K562 (cell line): ENCODE measurements around the gene COL1A1. TPM values are rescaled to one million over a fixed set of nuclear protein-coding genes. Genes with fewer than 3 reads are reported as not detected.

Experiments used
- ATAC-seq: fragments of 200-7000 bp; cut with Tn5 transposase; 3 replicates; pipeline ENCODE4 v1.9.1; 2020; ENCODE audit warnings: moderate library complexity
- BruUV-seq: library from RNA; stranded (reverse); fragments of 400-500 nt; replicated peaks from 2 replicates; lab custom pipeline; 2021; lab: Mats Ljungman, UMichigan
- CTCF ChIA-PET: fragments of 300-600 bp; formaldehyde crosslinking; extraction: SDS; loops from one replicate; lab custom pipeline; 2021; ENCODE audit warnings: low intra/inter-chr PET ratio; lab: Yijun Ruan, JAX
- POLR2A ChIA-PET: fragments of 300-600, 350-650 bp; sonication (Branson Sonifier 250); formaldehyde crosslinking; extraction: SDS; loops from one replicate; lab custom pipeline; 2021; ENCODE audit warnings: antibody characterized with exemption, inconsistent platforms; lab: Yijun Ruan, JAX
- DNase-seq, 4 experiments: peaks; one replicate each; pipeline versions ENCODE4 v3.0.0 to v3.0.0-alpha.2; 2011 to 2018; ENCODE audit warnings: low spot score in 3 of 4, mixed read lengths in 3 of 4; ENCODE audit errors: extremely low read depth in 1 of 4
- FAIRE-seq: peaks from 2 replicates; lab custom pipeline; 2011; peaks lifted over from hg19 to GRCh38; lab: Jason Lieb, UNC
- H2AFZ ChIP-seq: 2 replicates; pipeline ENCODE4 v1.6.0; 2011; ENCODE audit warnings: low read depth, low read length, control low read depth, inconsistent platforms
- H3K27ac ChIP-seq: fragments of 200-600 bp; 3 replicates; pipeline ENCODE4 v1.8.0; 2011; ENCODE audit warnings: low read depth, mild to moderate bottlenecking, control low read depth, inconsistent platforms, low read length, moderate library complexity, mixed read lengths; ENCODE audit errors: extremely low read depth
- H3K27me3 ChIP-seq, 2 experiments: fragments of 300-600 bp in 1 of 2; 2 replicates in 1 of 2; 3 replicates in 1 of 2; pipeline versions ENCODE4 v1.6.0 to v1.8.0; 2011; ENCODE audit warnings: inconsistent platforms in 2 of 2, low read length in 2 of 2, mild to moderate bottlenecking in 1 of 2, mixed read lengths in 1 of 2, moderate library complexity in 1 of 2; ENCODE audit not compliant: control insufficient read depth in 2 of 2, insufficient read depth in 2 of 2
- H3K36me3 ChIP-seq: fragments of 300-600 bp; 3 replicates; pipeline ENCODE4 v1.8.0; 2011; ENCODE audit warnings: mild to moderate bottlenecking, low read length, inconsistent platforms; ENCODE audit not compliant: control insufficient read depth, insufficient read depth
- H3K4me1 ChIP-seq, 2 experiments: fragments of 200-600 bp in 1 of 2; replicated peaks in 1 of 2; 2 replicates in 1 of 2; 3 replicates in 1 of 2; pipeline versions ENCODE4 v1.5.1 to v1.8.0; 2011; ENCODE audit warnings: inconsistent platforms in 2 of 2, low read length in 2 of 2, mild to moderate bottlenecking in 1 of 2, mixed read lengths in 1 of 2, moderate library complexity in 1 of 2; ENCODE audit not compliant: control insufficient read depth in 2 of 2, insufficient read depth in 2 of 2
- H3K4me2 ChIP-seq: 2 replicates; pipeline ENCODE4 v1.6.1; 2011; ENCODE audit warnings: low read length, control low read depth, inconsistent platforms, mixed read lengths; ENCODE audit not compliant: insufficient read depth
- H3K4me3 ChIP-seq: fragments of 200-600 bp; sonication (generic), shearing (Covaris generic); 2 replicates; pipeline ENCODE4 v1.5.1; 2016; ENCODE audit warnings: control low read depth, inconsistent platforms
- H3K79me2 ChIP-seq: fragments of 200-600 bp; 3 replicates; pipeline ENCODE4 v1.8.0; 2011; ENCODE audit warnings: low read length, inconsistent platforms; ENCODE audit not compliant: control insufficient read depth, insufficient read depth
- H3K9ac ChIP-seq, 2 experiments: 2 replicates each; pipeline versions ENCODE4 v1.6.0 to v1.6.1; 2011; ENCODE audit warnings: low read depth in 2 of 2, low read length in 2 of 2, control low read depth in 1 of 2, inconsistent platforms in 1 of 2, mild to moderate bottlenecking in 1 of 2, mixed read lengths in 1 of 2; ENCODE audit not compliant: insufficient read depth in 1 of 2
- H3K9me1 ChIP-seq: one replicate; pipeline ENCODE4 v1.6.0; 2011; ENCODE audit warnings: inconsistent platforms, mild to moderate bottlenecking, low read length, moderate library complexity; ENCODE audit not compliant: control insufficient read depth, insufficient read depth
- H3K9me3 ChIP-seq: replicated peaks from 2 replicates; pipeline ENCODE4 v1.5.1; 2011; ENCODE audit warnings: low read depth, low read length, inconsistent platforms; ENCODE audit not compliant: control insufficient read depth, insufficient read depth
- H4K20me1 ChIP-seq: replicated peaks from 2 replicates; pipeline ENCODE4 v1.6.1; 2011; ENCODE audit warnings: low read length, inconsistent platforms, mixed read lengths; ENCODE audit not compliant: control insufficient read depth, insufficient read depth
- ARID1B ChIP-seq: fragments of 450-650 bp; IDR thresholded peaks from 2 replicates; pipeline ENCODE4 v1.6.1; 2016; ENCODE audit warnings: antibody characterized with exemption, mild to moderate bottlenecking, inconsistent platforms
- FOXK2 ChIP-seq, 2 experiments: fragments of 450-650 bp; IDR thresholded peaks in 1 of 2; conservative IDR thresholded peaks in 1 of 2; 2 replicates each; pipeline ENCODE4 v1.6.1; 2016; ENCODE audit warnings: low read depth in 2 of 2, mild to moderate bottlenecking in 1 of 2
- JUN ChIP-seq, 2 experiments: sonication (generic) in 1 of 2; formaldehyde crosslinking in 1 of 2; IDR thresholded peaks; 2 replicates each; pipeline versions ENCODE4 v1.6.1 to v1.8.0; 2012 to 2022; ENCODE audit warnings: borderline replicate concordance in 2 of 2, mild to moderate bottlenecking in 2 of 2, improper control_type of control experiment in 1 of 2, low read depth in 1 of 2, low read length in 1 of 2, missing genetic modification reagents in 1 of 2
- SUPT5H ChIP-seq: fragments of 450-650 bp; IDR thresholded peaks from 2 replicates; pipeline ENCODE4 v1.6.1; 2016
- TCF15 ChIP-seq: fragments of 250-450 bp; sonication (Bioruptor Pico); IDR thresholded peaks from 2 replicates; pipeline ENCODE4 v1.8.0; 2022; ENCODE audit warnings: moderate library complexity, mild to moderate bottlenecking, inconsistent platforms
- XRCC3 ChIP-seq: fragments of 450-650 bp; IDR thresholded peaks from 2 replicates; pipeline ENCODE4 v1.6.1; 2017; ENCODE audit warnings: mild to moderate bottlenecking, moderate library complexity
- ZNF717 ChIP-seq: fragments of 250-450 bp; sonication (Bioruptor Pico); IDR thresholded peaks from 2 replicates; pipeline ENCODE4 v1.5.0; 2021
- WGBS: fragments of 100-300 bp; shearing (Covaris generic); methylation state at CpG from one replicate; pipeline ENCODE4 v1.1.6; 2016; ENCODE audit warnings: low coverage, mixed read lengths; ENCODE audit not compliant: insufficient coverage; ENCODE audit errors: missing lambda C conversion rate; 5-methylcytosine and 5-hydroxymethylcytosine counted together
- in situ Hi-C: fragments of 300-500 bp; cut with MboI; formaldehyde crosslinking; loops from 4 replicates; pipeline ENCODE4 v1.15.0; 2018; ENCODE audit warnings: inconsistent platforms, mixed read lengths
- intact Hi-C: fragments of 100-400 bp; cut with micrococcal nuclease; formaldehyde crosslinking; loops from 2 replicates; pipeline ENCODE4 v1.14.2; 2022
- polyA plus RNA-seq, 8 experiments: library from polyadenylated mRNA; depleted of rRNA in 4 of 8; stranded (reverse) in 5 of 8; unstranded in 3 of 8; fragments of >200 nt; fragmentation: Nextera tagmentation in 2 of 8; fragmentation: Illumina TruSeq in 1 of 8; extraction: Ambion mirVana in 2 of 8; extraction: Trizol in 1 of 8; gene quantifications; 2 replicates each; pipeline versions ENCODE4 v1.2.1 to v1.2.3, GENCODE V29; 2011 to 2014; ENCODE audit warnings: inconsistent platforms in 1 of 8, missing spikeins in 1 of 8
- total RNA-seq, 7 experiments: library from RNA; depleted of rRNA in 6 of 7; stranded (reverse); fragments of >200 nt in 6 of 7; fragmentation: Illumina TruSeq in 2 of 7; extraction: Trizol in 2 of 7; gene quantifications; 2 replicates each; pipeline versions ENCODE4 v1.2.1 to v1.2.3, GENCODE V29; 2011 to 2021; ENCODE audit warnings: low replicate concordance in 1 of 7
- TF ChIP-seq, protein P1 (sequence below): fragments of 150-350 bp; conservative IDR thresholded peaks from 2 replicates; pipeline ENCODE4 v1.6.1; 2014; ENCODE audit warnings: low read length

The COL1A1 gene
- total and polyA plus RNA-seq, 9 of the 15 experiments (the other 6 are each of a cell fraction or from before 2014, with no cell fraction given): 0.04 to 3.4 (median 0.18) TPM

DNA sequence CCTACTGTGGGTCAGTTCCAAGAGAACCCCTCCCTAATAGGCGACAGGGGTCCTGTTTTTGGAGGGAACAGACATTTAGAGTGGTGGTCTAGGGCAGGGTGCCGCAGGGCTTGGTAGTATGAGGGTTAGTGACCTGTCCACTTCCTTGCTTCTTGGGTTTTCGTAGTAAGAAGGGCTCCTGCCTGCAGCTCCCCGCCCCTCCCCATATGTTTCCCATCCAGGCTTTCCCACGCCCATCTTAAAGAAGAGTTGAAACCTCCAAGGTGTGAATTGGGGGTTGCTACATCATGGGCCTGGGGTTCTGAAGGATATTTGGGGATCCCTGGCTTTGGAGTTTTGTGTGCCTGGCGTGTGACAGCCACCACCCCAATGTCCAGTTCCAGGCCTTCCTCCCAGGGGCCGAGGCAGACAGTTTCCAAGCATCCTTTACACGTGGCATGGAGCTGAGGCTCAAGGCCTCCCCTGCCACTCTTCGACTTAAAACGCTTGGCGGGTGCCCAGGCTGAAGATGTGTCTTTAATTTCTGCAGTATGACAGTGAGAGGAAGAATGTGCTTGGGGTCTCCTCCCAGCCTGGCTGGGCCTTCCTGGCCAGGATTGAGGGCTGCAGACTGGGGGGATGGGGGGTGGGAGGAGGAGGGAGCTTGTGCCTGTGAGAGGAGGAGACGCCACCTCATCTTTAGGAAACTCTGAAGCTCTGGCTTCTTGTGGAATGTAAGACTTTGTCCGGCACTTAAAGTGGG, 2.3 kb upstream of the COL1A1 start:
- no peak overlapping the region for H3K27ac ChIP-seq
- H3K4me3 ChIP-seq: no peak overlapping the region
- TF ChIP-seq, protein P1, sequence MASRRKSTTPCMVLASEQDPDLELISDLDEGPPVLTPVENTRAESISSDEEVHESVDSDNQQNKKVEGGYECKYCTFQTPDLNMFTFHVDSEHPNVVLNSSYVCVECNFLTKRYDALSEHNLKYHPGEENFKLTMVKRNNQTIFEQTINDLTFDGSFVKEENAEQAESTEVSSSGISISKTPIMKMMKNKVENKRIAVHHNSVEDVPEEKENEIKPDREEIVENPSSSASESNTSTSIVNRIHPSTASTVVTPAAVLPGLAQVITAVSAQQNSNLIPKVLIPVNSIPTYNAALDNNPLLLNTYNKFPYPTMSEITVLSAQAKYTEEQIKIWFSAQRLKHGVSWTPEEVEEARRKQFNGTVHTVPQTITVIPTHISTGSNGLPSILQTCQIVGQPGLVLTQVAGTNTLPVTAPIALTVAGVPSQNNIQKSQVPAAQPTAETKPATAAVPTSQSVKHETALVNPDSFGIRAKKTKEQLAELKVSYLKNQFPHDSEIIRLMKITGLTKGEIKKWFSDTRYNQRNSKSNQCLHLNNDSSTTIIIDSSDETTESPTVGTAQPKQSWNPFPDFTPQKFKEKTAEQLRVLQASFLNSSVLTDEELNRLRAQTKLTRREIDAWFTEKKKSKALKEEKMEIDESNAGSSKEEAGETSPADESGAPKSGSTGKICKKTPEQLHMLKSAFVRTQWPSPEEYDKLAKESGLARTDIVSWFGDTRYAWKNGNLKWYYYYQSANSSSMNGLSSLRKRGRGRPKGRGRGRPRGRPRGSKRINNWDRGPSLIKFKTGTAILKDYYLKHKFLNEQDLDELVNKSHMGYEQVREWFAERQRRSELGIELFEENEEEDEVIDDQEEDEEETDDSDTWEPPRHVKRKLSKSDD: no peak
- no peak for TF ChIP-seq XRCC3
- no peak for TF ChIP-seq JUN (IDR thresholded peaks at IDR 0.05; ENCODE audit: borderline replicate concordance, low read depth, low read length)
- TF ChIP-seq JUN (CRISPR knock-in tag; IDR thresholded peaks at IDR 0.05; ENCODE audit: borderline replicate concordance): no peak
- no peak for TF ChIP-seq ARID1B
- no peak for TF ChIP-seq SUPT5H
- no peak for TF ChIP-seq TCF15
- TF ChIP-seq ZNF717 (CRISPR knock-in tag): no peak
- TF ChIP-seq FOXK2 (conservative IDR thresholded peaks at IDR 0.05 in 1 of 2, IDR thresholded peaks at IDR 0.05 in 1 of 2; ENCODE audit: low read depth in 2 of 2): no peak
- H3K9me3 ChIP-seq: no peaks in the 10 kb centered on the region
- H3K79me2 ChIP-seq: no peaks in the 10 kb centered on the region
- 0 out of 4 replicates have a peak overlapping the region, but pooled peaks of 1 of the 2 experiments have one; percentile 8 for H3K9ac ChIP-seq
- WGBS: 23% methylated on average over 11 of the region's 13 CpGs
- peaks cover 28 to 49% of the 10 kb centered on the region in 2 experiments for H3K4me1 ChIP-seq
- no peaks in the 10 kb centered on the region for H4K20me1 ChIP-seq
- H3K4me2 ChIP-seq: no peak overlapping the region
- intact Hi-C loops: loop anchor here (1.0 kb wide), 1 partner anchor 94 kb away; no protein-coding TSS in a partner anchor
- FAIRE-seq (no peak), ATAC-seq (no peak), DNase-seq (no peak)
- ChIA-PET POLR2A (interaction anchor here (1.0 kb wide), 1 partner anchor 9 kb away, joined by 7 read pairs; no protein-coding TSS in a partner anchor), CTCF (interaction anchor here (1.7 kb wide), 1 partner anchor 94 kb away, joined by 11 read pairs; no protein-coding TSS in a partner anchor)
- H3K36me3 ChIP-seq: no peaks in the 10 kb centered on the region
- BruUV-seq: no TSS peak
- H3K9me1 ChIP-seq: no peaks in the 10 kb centered on the region
- in situ Hi-C loops: no loop called here
- no peak overlapping the region for H2AFZ ChIP-seq
- H3K27me3 ChIP-seq: peaks cover 5 to 24% of the 10 kb centered on the region in 2 experiments; a peak in 4 of 5 replicates
